ENCODE measurements around the gene SLC1A7. TPM values are rescaled to one million over a fixed set of nuclear protein-coding genes. Genes with fewer than 3 reads are reported as not detected.

Gene SLC1A7
- polyA plus RNA-seq, 1 donor (not counting 4 experiments of a cell fraction or from before 2014, with no cell fraction given): not detected

- no peaks in the 10 kb centered on the region for H3K79me2 ChIP-seq (ENCODE audit: control insufficient read depth, insufficient read depth, low read length)
- H3K4me2 ChIP-seq (ENCODE audit: control insufficient read depth, extremely low read depth, insufficient read depth, low read depth, low read length): no peak overlapping the region
- H3K9me3 ChIP-seq (ENCODE audit: control insufficient read depth, low read depth, low read length): no peaks in the 10 kb centered on the region
- no peaks in the 10 kb centered on the region for H3K9me1 ChIP-seq (ENCODE audit: control insufficient read depth, extremely low read depth, insufficient read depth, low read length)
- no peaks in the 10 kb centered on the region for H4K20me1 ChIP-seq (ENCODE audit: control insufficient read depth, extremely low read depth, insufficient read depth, low read length)
- no peak overlapping the region for H2AFZ ChIP-seq (ENCODE audit: control insufficient read depth, low read length)
- no peak overlapping the region for H3K9ac ChIP-seq (ENCODE audit: control insufficient read depth, extremely low read depth, insufficient read depth, low read length)
- no peak for FAIRE-seq
- dilution Hi-C loops (cut with MboI; ENCODE audit: extremely low pct_ligation_motif_present, low sequenced_read_pairs): no loop called here
- no peak overlapping the region for H3K27ac ChIP-seq (ENCODE audit: control insufficient read depth, insufficient read depth, low read length)
- TF ChIP-seq, protein P1, sequence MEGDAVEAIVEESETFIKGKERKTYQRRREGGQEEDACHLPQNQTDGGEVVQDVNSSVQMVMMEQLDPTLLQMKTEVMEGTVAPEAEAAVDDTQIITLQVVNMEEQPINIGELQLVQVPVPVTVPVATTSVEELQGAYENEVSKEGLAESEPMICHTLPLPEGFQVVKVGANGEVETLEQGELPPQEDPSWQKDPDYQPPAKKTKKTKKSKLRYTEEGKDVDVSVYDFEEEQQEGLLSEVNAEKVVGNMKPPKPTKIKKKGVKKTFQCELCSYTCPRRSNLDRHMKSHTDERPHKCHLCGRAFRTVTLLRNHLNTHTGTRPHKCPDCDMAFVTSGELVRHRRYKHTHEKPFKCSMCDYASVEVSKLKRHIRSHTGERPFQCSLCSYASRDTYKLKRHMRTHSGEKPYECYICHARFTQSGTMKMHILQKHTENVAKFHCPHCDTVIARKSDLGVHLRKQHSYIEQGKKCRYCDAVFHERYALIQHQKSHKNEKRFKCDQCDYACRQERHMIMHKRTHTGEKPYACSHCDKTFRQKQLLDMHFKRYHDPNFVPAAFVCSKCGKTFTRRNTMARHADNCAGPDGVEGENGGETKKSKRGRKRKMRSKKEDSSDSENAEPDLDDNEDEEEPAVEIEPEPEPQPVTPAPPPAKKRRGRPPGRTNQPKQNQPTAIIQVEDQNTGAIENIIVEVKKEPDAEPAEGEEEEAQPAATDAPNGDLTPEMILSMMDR (optimal IDR thresholded peaks at IDR 0.05 in 1 of 3, IDR thresholded peaks at IDR 0.05 in 1 of 3, conservative IDR thresholded peaks at IDR 0.05 in 1 of 3; ENCODE audit: extremely low read depth in 1 of 3, insufficient read depth in 2 of 3, low read length in 3 of 3): no peak
- TF ChIP-seq EZH2 (IDR thresholded peaks at IDR 0.05; ENCODE audit: low read length): no peak
- peaks cover 14% of the 10 kb centered on the region for H3K27me3 ChIP-seq (ENCODE audit: control insufficient read depth, extremely low read depth, insufficient read depth, low read length)
- H3K4me3 ChIP-seq (ENCODE audit: control insufficient read depth in 2 of 3, extremely low read depth in 1 of 3, insufficient read depth in 2 of 3, low read depth in 1 of 3, low read length in 3 of 3): no peak overlapping the region
- no peaks in the 10 kb centered on the region for H3K36me3 ChIP-seq (ENCODE audit: control insufficient read depth in 2 of 2, extremely low read depth in 1 of 2, insufficient read depth in 2 of 2, low read length in 2 of 2)
- DNase-seq (ENCODE audit: low read depth, low spot score): no peak
- no peaks in the 10 kb centered on the region for H3K4me1 ChIP-seq (ENCODE audit: control insufficient read depth, extremely low read depth, insufficient read depth, low read length)
Measured at GRCh38 chr1:53116933-53117600, 25.4 kb downstream of the SLC1A7 start.

- no peaks in the 10 kb centered on the region for H3K36me3 ChIP-seq (ENCODE audit: control insufficient read depth in 2 of 2, extremely low read depth in 1 of 2, insufficient read depth in 2 of 2, low read length in 2 of 2)
- peaks cover 14% of the 10 kb centered on the region for H3K27me3 ChIP-seq (ENCODE audit: control insufficient read depth, extremely low read depth, insufficient read depth, low read length)
- H3K79me2 ChIP-seq (ENCODE audit: control insufficient read depth, insufficient read depth, low read length): no peaks in the 10 kb centered on the region
- TF ChIP-seq EZH2 (IDR thresholded peaks at IDR 0.05; ENCODE audit: low read length): no peak
- TF ChIP-seq, protein P1 (optimal IDR thresholded peaks at IDR 0.05 in 1 of 3, IDR thresholded peaks at IDR 0.05 in 1 of 3, conservative IDR thresholded peaks at IDR 0.05 in 1 of 3; ENCODE audit: extremely low read depth in 1 of 3, insufficient read depth in 2 of 3, low read length in 3 of 3): no peak
- no peaks in the 10 kb centered on the region for H4K20me1 ChIP-seq (ENCODE audit: control insufficient read depth, extremely low read depth, insufficient read depth, low read length)
- dilution Hi-C loops (cut with MboI; ENCODE audit: extremely low pct_ligation_motif_present, low sequenced_read_pairs): no loop called here
- no peaks in the 10 kb centered on the region for H3K4me1 ChIP-seq (ENCODE audit: control insufficient read depth, extremely low read depth, insufficient read depth, low read length)
- no peak overlapping the region for H3K27ac ChIP-seq (ENCODE audit: control insufficient read depth, insufficient read depth, low read length)
- no peak overlapping the region for H3K9ac ChIP-seq (ENCODE audit: control insufficient read depth, extremely low read depth, insufficient read depth, low read length)
- DNase-seq (ENCODE audit: low read depth, low spot score): no peak
- H3K4me3 ChIP-seq (ENCODE audit: control insufficient read depth in 2 of 3, extremely low read depth in 1 of 3, insufficient read depth in 2 of 3, low read depth in 1 of 3, low read length in 3 of 3): no peak overlapping the region
- H2AFZ ChIP-seq (ENCODE audit: control insufficient read depth, low read length): no peak overlapping the region
- no peak for FAIRE-seq
- no peaks in the 10 kb centered on the region for H3K9me1 ChIP-seq (ENCODE audit: control insufficient read depth, extremely low read depth, insufficient read depth, low read length)
- no peak overlapping the region for H3K4me2 ChIP-seq (ENCODE audit: control insufficient read depth, extremely low read depth, insufficient read depth, low read depth, low read length)
- peaks cover 2% of the 10 kb centered on the region for H3K9me3 ChIP-seq (ENCODE audit: control insufficient read depth, low read depth, low read length)
Measured at GRCh38 chr1:53116307-53116810, 26.1 kb downstream of the SLC1A7 start.

All from keratinocyte (primary cell).